C1 segment of cervical spinal cord (tissue), 14 donors: Measurements from ENCODE around the gene EDNRA.
A peak's percentile ranks its signal among the peaks of the same experiment; 100 is the strongest.

Experiments used
- DNase-seq, 14 donors: peaks; one replicate each; lab custom pipeline; 2025; lab: John Stamatoyannopoulos, UW

The EDNRA gene

GRCh38 chr4:147542229-147542990, 61.5 kb downstream of the EDNRA start:
- no peak for DNase-seq

DNA sequence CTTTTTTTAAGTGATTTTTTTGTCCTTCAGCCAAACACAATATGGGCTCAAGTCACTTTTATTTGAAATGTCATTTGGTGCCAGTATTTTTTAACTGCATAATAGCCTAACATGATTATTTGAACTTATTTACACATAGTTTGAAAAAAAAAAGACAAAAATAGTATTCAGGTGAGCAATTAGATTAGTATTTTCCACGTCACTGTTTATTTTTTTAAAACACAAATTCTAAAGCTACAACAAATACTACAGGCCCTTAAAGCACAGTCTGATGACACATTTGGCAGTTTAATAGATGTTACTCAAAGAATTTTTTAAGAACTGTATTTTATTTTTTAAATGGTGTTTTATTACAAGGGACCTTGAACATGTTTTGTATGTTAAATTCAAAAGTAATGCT, 62.1 kb downstream of the EDNRA start:
- DNase-seq: no peak

DNA sequence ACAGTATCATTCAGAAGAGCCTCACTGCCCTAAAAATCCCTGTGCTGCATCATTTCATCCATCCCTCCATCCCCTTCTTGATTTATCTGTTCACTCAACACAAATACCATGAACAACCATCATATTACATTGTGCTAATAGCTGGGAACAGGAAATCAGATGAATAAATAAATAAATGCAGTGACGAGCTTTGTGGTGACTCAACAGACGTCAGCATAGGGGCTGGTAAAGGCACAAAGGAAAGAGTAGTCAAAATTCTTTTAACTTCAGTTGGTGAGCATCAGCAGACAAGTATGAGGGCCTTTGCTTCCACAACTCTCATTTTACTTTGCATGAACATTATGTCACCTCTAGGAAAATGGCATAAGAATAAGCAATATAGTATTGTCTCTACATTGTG, 65.5 kb downstream of the EDNRA start:
- DNase-seq: no peak

- DNase-seq: no peak
Observed at GRCh38 chr4:147547314-147548056, 66.6 kb downstream of the EDNRA start.

DNA sequence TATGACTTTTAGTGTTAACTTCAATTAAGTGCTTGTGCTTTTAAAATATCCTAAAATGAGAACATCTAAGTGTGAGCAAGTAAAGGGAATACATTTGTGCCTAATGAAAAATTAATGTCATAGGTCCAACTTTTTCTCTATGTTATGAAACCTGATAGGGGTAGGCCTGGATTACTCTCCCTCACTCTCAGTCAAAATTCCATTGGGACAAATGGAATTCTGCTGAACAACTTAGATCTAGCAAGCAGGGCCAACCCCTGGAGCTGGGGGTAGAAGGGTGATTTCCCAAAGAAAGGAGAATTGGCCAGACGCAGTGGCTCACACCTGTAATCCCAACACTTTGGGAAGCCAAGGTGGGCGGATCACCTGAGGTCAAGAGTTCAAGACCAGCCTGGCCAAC, 67.4 kb downstream of the EDNRA start:
- DNase-seq: no peak

GRCh38 chr4:147550626-147551246, 69.8 kb downstream of the EDNRA start:
- no peak for DNase-seq

GRCh38 chr4:147560625-147561024, 79.7 kb downstream of the EDNRA start:
- no peak for DNase-seq

- no peak for DNase-seq
Observed at GRCh38 chr4:147566762-147567161, 85.9 kb downstream of the EDNRA start.

GRCh38 chr4:147567276-147567675, 86.4 kb downstream of the EDNRA start:
- no peak for DNase-seq

GRCh38 chr4:147570616-147571015, 89.7 kb downstream of the EDNRA start:
- no peak for DNase-seq

GRCh38 chr4:147571036-147571770, 90.3 kb downstream of the EDNRA start:
- no peak for DNase-seq

DNA sequence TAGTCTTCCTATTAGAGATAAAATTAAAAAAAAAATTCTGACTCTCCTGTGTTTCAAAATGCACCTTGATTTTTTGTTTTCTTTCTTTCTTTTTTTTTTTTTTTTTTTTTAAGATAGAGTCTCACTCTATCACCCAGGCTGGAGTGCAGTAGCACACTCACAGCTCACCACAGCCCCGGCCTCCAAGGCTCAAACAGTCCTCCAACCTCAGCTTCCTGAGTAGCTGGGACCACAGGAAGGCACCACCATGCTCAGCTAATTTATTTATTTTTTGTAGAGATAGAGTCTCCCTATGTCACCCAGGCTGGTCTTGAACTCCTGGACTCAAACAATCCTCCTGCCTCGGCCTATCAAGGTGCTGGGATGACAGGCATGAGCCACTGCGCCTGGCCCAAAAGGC, 95.2 kb downstream of the EDNRA start:
- DNase-seq: no peak

DNA sequence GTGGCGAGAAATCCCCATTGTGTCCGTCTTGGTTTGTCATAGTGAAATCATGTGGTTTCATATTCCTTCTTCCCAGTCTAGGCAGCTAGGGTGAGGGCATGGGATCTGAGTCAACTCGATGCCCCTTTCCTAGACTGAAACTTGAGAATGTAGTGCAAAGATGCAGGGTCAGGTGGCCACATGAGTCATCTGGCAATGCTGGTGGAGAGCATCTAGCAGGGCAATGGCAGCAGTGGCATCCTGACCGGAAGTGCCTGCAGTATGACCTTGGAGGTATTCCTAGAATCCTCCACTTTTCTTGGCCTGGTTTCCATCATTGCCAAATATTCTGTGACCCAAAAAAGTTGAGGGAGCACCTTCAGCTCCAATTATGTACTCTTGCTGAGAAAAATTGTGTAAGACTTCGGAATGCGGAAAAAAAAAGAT, 97.2 kb downstream of the EDNRA start:
- DNase-seq: no peak

GRCh38 chr4:147578593-147578992, 97.7 kb downstream of the EDNRA start:
- DNase-seq: no peak

GRCh38 chr4:147580396-147580795, 99.5 kb downstream of the EDNRA start:
- no peak for DNase-seq

- DNase-seq: no peak
Observed at GRCh38 chr4:147581606-147582350, 100.9 kb downstream of the EDNRA start.

DNA sequence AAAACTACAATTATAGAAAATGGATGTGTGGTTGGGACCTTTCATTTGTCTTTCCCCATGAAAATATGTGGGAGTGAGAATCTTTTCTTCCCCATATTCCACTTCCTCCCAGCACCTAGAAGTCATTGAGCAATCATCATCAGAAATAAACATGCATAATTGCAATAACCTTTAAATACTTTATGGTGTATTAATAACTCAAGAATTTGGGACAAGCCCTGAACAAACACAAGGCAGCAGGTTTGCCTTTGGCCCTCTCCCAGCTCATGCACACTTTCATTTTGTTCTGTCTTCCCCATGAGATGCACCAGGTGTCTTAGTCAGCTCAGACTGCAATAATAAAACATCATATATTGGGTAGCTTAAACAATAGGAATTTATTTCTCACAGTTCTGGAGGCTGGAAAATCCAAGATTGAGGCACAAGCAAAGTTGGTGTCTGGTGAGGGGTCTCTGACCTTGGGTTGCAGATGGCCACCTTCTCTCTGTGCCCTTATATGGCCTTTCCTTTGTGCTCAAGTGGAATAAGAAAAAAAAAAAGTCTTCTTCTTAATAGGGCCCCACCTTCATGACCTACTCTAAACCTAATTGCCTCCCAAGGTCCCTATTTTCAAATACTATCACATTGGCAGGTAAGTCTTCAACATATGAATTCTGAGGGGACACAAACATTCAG, 101.6 kb downstream of the EDNRA start:
- DNase-seq: no peak

GRCh38 chr4:147583876-147584275, 103.0 kb downstream of the EDNRA start:
- no peak for DNase-seq

DNA sequence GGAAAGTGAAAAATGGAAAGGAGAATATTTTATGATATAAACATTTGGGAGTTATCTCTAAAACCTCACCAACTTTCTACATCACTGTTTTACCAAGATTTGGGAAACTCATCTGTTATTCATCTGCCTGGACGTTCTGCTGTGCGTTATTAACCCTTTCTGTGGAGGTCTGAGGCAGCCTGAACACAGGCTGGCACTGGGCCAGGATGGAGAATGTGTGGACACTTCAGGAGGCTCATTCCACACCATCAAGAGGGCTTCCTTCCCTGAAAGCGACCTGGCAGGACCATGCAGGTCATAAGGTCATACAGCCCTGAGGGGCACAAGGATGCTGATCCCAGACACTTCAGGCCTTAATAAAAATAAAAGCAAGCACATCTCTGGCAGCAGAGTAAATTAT, 105.1 kb downstream of the EDNRA start:
- DNase-seq: no peak

DNA sequence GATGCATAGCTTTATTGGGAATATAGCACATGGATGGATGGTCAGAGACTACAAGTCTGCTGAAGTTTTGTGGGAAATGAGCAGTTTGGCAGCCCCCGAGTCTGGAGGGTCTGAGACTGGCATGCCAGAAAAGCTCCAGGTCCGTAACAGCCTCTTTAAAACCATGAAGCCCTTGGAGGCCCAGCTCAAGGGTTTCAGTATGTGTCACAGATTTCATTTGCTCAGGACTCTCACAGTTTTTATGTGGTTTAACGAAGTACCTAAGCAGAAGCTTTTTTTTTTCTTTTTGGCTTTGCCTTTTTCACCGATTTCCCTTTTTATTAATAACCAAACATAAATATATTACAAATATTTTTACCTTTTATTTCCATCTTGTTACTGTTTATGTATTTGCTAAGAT, 105.7 kb downstream of the EDNRA start:
- no peak for DNase-seq

DNA sequence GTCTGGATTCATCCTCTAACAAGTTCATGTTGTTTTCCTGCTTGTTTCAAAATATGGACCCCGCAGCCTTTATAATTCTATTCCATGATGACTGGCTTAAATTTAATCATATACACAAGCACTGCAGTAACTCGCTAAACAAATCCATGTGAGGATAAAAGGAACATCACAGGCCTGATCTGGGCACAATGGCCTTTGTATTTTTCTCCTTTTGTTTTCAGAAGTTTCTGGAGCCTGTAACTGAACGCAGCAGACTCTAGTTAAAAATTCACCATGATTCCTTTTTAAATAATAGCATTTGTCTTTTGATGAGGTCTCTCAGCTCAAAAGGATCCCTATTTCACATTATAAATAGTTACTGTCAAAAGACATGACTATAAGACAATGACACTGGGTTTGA, 106.1 kb downstream of the EDNRA start:
- peak in 1 of 14 donors; percentile 10 for DNase-seq
